DOHH2 (cell line): ENCODE data around the gene ADAMTSL1.

ENCODE experiments used
- CTCF ChIP-seq: fragments of 200-600 bp; sonication (generic); IDR thresholded peaks from one replicate; pipeline ENCODE4 v1.5.1; 2014; ENCODE audit warnings: antibody characterized with exemption, mild to moderate bottlenecking, low read depth, low read length; ENCODE audit not compliant: poor library complexity, severe bottlenecking
- EZH2phosphoT487 ChIP-seq: fragments of 200-600 bp; sonication (generic); IDR thresholded peaks from 2 replicates; pipeline ENCODE4 v1.6.1; 2017; ENCODE audit warnings: borderline replicate concordance, mild to moderate bottlenecking, antibody characterized with exemption, low read length, moderate library complexity, mixed read lengths

- TF ChIP-seq CTCF (no peak), EZH2phosphoT487 (no peak)
These were observed 265.8 kb downstream of the ADAMTSL1 start for GRCh38 chr9:18739641-18740318.
